K562 (cell line): ENCODE results near the gene SYT6. TPM values are rescaled to one million over a fixed set of nuclear protein-coding genes. Genes with fewer than 3 reads are reported as not detected.

Experiments
- ATAC-seq: fragments of 200-7000 bp; cut with Tn5 transposase; 3 replicates; pipeline ENCODE4 v1.9.1; 2020; ENCODE audit warnings: moderate library complexity
- BruUV-seq: library from RNA; stranded (reverse); fragments of 400-500 nt; replicated peaks from 2 replicates; lab custom pipeline; 2021; lab: Mats Ljungman, UMichigan
- CTCF ChIA-PET: fragments of 300-600 bp; formaldehyde crosslinking; extraction: SDS; loops from one replicate; lab custom pipeline; 2021; ENCODE audit warnings: low intra/inter-chr PET ratio; lab: Yijun Ruan, JAX
- POLR2A ChIA-PET: fragments of 300-600, 350-650 bp; sonication (Branson Sonifier 250); formaldehyde crosslinking; extraction: SDS; loops from one replicate; lab custom pipeline; 2021; ENCODE audit warnings: antibody characterized with exemption, inconsistent platforms; lab: Yijun Ruan, JAX
- DNase-seq, 4 experiments: peaks; one replicate each; pipeline versions ENCODE4 v3.0.0 to v3.0.0-alpha.2; 2011 to 2018; ENCODE audit warnings: low spot score in 3 of 4, mixed read lengths in 3 of 4; ENCODE audit errors: extremely low read depth in 1 of 4
- FAIRE-seq: peaks from 2 replicates; lab custom pipeline; 2011; peaks lifted over from hg19 to GRCh38; lab: Jason Lieb, UNC
- H2AFZ ChIP-seq: 2 replicates; pipeline ENCODE4 v1.6.0; 2011; ENCODE audit warnings: low read depth, low read length, control low read depth, inconsistent platforms
- H3K27ac ChIP-seq: fragments of 200-600 bp; 3 replicates; pipeline ENCODE4 v1.8.0; 2011; ENCODE audit warnings: low read depth, mild to moderate bottlenecking, control low read depth, inconsistent platforms, low read length, moderate library complexity, mixed read lengths; ENCODE audit errors: extremely low read depth
- H3K27me3 ChIP-seq, 2 experiments: fragments of 300-600 bp in 1 of 2; 2 replicates in 1 of 2; 3 replicates in 1 of 2; pipeline versions ENCODE4 v1.6.0 to v1.8.0; 2011; ENCODE audit warnings: inconsistent platforms in 2 of 2, low read length in 2 of 2, mild to moderate bottlenecking in 1 of 2, mixed read lengths in 1 of 2, moderate library complexity in 1 of 2; ENCODE audit not compliant: control insufficient read depth in 2 of 2, insufficient read depth in 2 of 2
- H3K36me3 ChIP-seq: fragments of 300-600 bp; 3 replicates; pipeline ENCODE4 v1.8.0; 2011; ENCODE audit warnings: mild to moderate bottlenecking, low read length, inconsistent platforms; ENCODE audit not compliant: control insufficient read depth, insufficient read depth
- H3K4me1 ChIP-seq, 2 experiments: fragments of 200-600 bp in 1 of 2; replicated peaks in 1 of 2; 2 replicates in 1 of 2; 3 replicates in 1 of 2; pipeline versions ENCODE4 v1.5.1 to v1.8.0; 2011; ENCODE audit warnings: inconsistent platforms in 2 of 2, low read length in 2 of 2, mild to moderate bottlenecking in 1 of 2, mixed read lengths in 1 of 2, moderate library complexity in 1 of 2; ENCODE audit not compliant: control insufficient read depth in 2 of 2, insufficient read depth in 2 of 2
- H3K4me2 ChIP-seq: 2 replicates; pipeline ENCODE4 v1.6.1; 2011; ENCODE audit warnings: low read length, control low read depth, inconsistent platforms, mixed read lengths; ENCODE audit not compliant: insufficient read depth
- H3K4me3 ChIP-seq: fragments of 200-600 bp; sonication (generic), shearing (Covaris generic); 2 replicates; pipeline ENCODE4 v1.5.1; 2016; ENCODE audit warnings: control low read depth, inconsistent platforms
- H3K79me2 ChIP-seq: fragments of 200-600 bp; 3 replicates; pipeline ENCODE4 v1.8.0; 2011; ENCODE audit warnings: low read length, inconsistent platforms; ENCODE audit not compliant: control insufficient read depth, insufficient read depth
- H3K9ac ChIP-seq, 2 experiments: 2 replicates each; pipeline versions ENCODE4 v1.6.0 to v1.6.1; 2011; ENCODE audit warnings: low read depth in 2 of 2, low read length in 2 of 2, control low read depth in 1 of 2, inconsistent platforms in 1 of 2, mild to moderate bottlenecking in 1 of 2, mixed read lengths in 1 of 2; ENCODE audit not compliant: insufficient read depth in 1 of 2
- H3K9me1 ChIP-seq: one replicate; pipeline ENCODE4 v1.6.0; 2011; ENCODE audit warnings: inconsistent platforms, mild to moderate bottlenecking, low read length, moderate library complexity; ENCODE audit not compliant: control insufficient read depth, insufficient read depth
- H3K9me3 ChIP-seq: replicated peaks from 2 replicates; pipeline ENCODE4 v1.5.1; 2011; ENCODE audit warnings: low read depth, low read length, inconsistent platforms; ENCODE audit not compliant: control insufficient read depth, insufficient read depth
- H4K20me1 ChIP-seq: replicated peaks from 2 replicates; pipeline ENCODE4 v1.6.1; 2011; ENCODE audit warnings: low read length, inconsistent platforms, mixed read lengths; ENCODE audit not compliant: control insufficient read depth, insufficient read depth
- ATF7 ChIP-seq: fragments of 450-650 bp; IDR thresholded peaks from 2 replicates; pipeline ENCODE4 v1.7.1; 2014; ENCODE audit warnings: mild to moderate bottlenecking, moderate library complexity
- CBX5 ChIP-seq: IDR thresholded peaks from 2 replicates; pipeline ENCODE4 v1.6.1; 2014; ENCODE audit warnings: low read depth, borderline replicate concordance
- EP400 ChIP-seq: fragments of 450-650 bp; IDR thresholded peaks from 2 replicates; pipeline ENCODE4 v1.6.1; 2017; ENCODE audit warnings: antibody characterized with exemption, mild to moderate bottlenecking, moderate library complexity
- NCOR1 ChIP-seq: fragments of 450-650 bp; IDR thresholded peaks from 2 replicates; pipeline ENCODE4 v1.6.1; 2016; ENCODE audit warnings: mild to moderate bottlenecking, moderate library complexity
- TBP ChIP-seq: optimal IDR thresholded peaks from 2 replicates; pipeline ENCODE3; 2011; ENCODE audit warnings: low read depth, low read length, improper control_type of control experiment
- ZNF764 ChIP-seq: fragments of 250-450 bp; sonication (Bioruptor Pico); IDR thresholded peaks from 2 replicates; pipeline ENCODE4 v1.4.0; 2020; ENCODE audit warnings: low read depth, mild to moderate bottlenecking, moderate library complexity
- WGBS: fragments of 100-300 bp; shearing (Covaris generic); methylation state at CpG from one replicate; pipeline ENCODE4 v1.1.6; 2016; ENCODE audit warnings: low coverage, mixed read lengths; ENCODE audit not compliant: insufficient coverage; ENCODE audit errors: missing lambda C conversion rate; 5-methylcytosine and 5-hydroxymethylcytosine counted together
- in situ Hi-C: fragments of 300-500 bp; cut with MboI; formaldehyde crosslinking; loops from 4 replicates; pipeline ENCODE4 v1.15.0; 2018; ENCODE audit warnings: inconsistent platforms, mixed read lengths
- intact Hi-C: fragments of 100-400 bp; cut with micrococcal nuclease; formaldehyde crosslinking; loops from 2 replicates; pipeline ENCODE4 v1.14.2; 2022
- polyA plus RNA-seq, 8 experiments: library from polyadenylated mRNA; depleted of rRNA in 4 of 8; stranded (reverse) in 5 of 8; unstranded in 3 of 8; fragments of >200 nt; fragmentation: Nextera tagmentation in 2 of 8; fragmentation: Illumina TruSeq in 1 of 8; extraction: Ambion mirVana in 2 of 8; extraction: Trizol in 1 of 8; gene quantifications; 2 replicates each; pipeline versions ENCODE4 v1.2.1 to v1.2.3, GENCODE V29; 2011 to 2014; ENCODE audit warnings: inconsistent platforms in 1 of 8, missing spikeins in 1 of 8
- total RNA-seq, 7 experiments: library from RNA; depleted of rRNA in 6 of 7; stranded (reverse); fragments of >200 nt in 6 of 7; fragmentation: Illumina TruSeq in 2 of 7; extraction: Trizol in 2 of 7; gene quantifications; 2 replicates each; pipeline versions ENCODE4 v1.2.1 to v1.2.3, GENCODE V29; 2011 to 2021; ENCODE audit warnings: low replicate concordance in 1 of 7
- TF ChIP-seq, protein P1 (sequence below): fragments of 450-650 bp; formaldehyde crosslinking; IDR thresholded peaks from 2 replicates; pipeline ENCODE4 v1.4.0; 2020; ENCODE audit warnings: mild to moderate bottlenecking, moderate library complexity

Gene SYT6
- total and polyA plus RNA-seq, 9 of the 15 experiments (the other 6 are each of a cell fraction or from before 2014, with no cell fraction given): 0.06 TPM; not detected in 8

DNA sequence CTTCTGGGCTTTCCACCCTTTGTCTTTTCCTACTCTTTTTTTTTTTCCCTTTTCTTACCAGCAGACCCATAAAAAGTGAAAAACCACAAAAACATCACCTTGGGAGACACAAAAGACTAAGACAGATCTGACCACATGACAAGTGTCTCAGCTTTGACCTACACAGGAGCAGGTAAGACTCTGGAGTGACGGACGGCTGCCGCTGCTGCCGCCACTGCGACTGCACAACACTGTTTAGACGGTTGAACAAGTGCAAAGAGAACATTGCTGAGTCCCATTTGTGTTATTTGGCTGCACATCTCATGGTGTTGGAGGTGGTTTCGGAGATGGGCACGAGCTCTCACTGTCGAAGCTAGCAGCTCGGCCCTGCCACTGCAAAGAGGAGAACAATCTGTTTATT lies 62.0 kb downstream of the SYT6 start:
- ATAC-seq (no peak), DNase-seq (no peak), FAIRE-seq (no peak)
- BruUV-seq: no TSS peak
- intact Hi-C loops: no loop called here
- WGBS: 1% methylated on average over 10 of the region's 10 CpGs
- no peak overlapping the region for H3K4me2 ChIP-seq
- no peaks in the 10 kb centered on the region for H3K9me3 ChIP-seq
- H3K36me3 ChIP-seq: no peaks in the 10 kb centered on the region
- no peaks in the 10 kb centered on the region for H3K9me1 ChIP-seq
- H2AFZ ChIP-seq: no peak overlapping the region
- no peaks in the 10 kb centered on the region for H3K79me2 ChIP-seq
- CTCF ChIA-PET: no interaction called here
- peaks cover 0 to 3% of the 10 kb centered on the region in 2 experiments; a peak in 1 of 5 replicates for H3K4me1 ChIP-seq
- no peaks in the 10 kb centered on the region for H4K20me1 ChIP-seq
- TF ChIP-seq ZNF764 (CRISPR knock-in tag) (no peak), TBP (no peak), ATF7 (no peak), NCOR1 (no peak), CBX5 (no peak), EP400 (no peak)
- TF ChIP-seq, protein P1, sequence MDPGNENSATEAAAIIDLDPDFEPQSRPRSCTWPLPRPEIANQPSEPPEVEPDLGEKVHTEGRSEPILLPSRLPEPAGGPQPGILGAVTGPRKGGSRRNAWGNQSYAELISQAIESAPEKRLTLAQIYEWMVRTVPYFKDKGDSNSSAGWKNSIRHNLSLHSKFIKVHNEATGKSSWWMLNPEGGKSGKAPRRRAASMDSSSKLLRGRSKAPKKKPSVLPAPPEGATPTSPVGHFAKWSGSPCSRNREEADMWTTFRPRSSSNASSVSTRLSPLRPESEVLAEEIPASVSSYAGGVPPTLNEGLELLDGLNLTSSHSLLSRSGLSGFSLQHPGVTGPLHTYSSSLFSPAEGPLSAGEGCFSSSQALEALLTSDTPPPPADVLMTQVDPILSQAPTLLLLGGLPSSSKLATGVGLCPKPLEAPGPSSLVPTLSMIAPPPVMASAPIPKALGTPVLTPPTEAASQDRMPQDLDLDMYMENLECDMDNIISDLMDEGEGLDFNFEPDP (CRISPR knock-in tag): no peak
- no peak overlapping the region for H3K9ac ChIP-seq
- H3K27me3 ChIP-seq: peaks cover 38 to 50% of the 10 kb centered on the region in 2 experiments
- H3K27ac ChIP-seq: no peak overlapping the region
- in situ Hi-C loops: no loop called here
- no peak overlapping the region for H3K4me3 ChIP-seq
- POLR2A ChIA-PET: interaction anchor here (0.5 to 1.7 kb wide), 3 partner anchors 10 to 183 kb away, joined by 3 to 9 read pairs (median 3); no protein-coding TSS in a partner anchor
